Left cardiac atrium (tissue), 4 donors: ENCODE results near the gene CAVIN4. TPM values are rescaled to one million over a fixed set of nuclear protein-coding genes. Genes with fewer than 3 reads are reported as not detected.
A peak's percentile ranks its signal among the peaks of the same experiment; 100 is the strongest.

ENCODE experiments used
- ATAC-seq, 2 donors: fragments of 200-7000 bp; cut with Tn5 transposase; one replicate each; pipeline ENCODE4 v1.9.1; 2020; ENCODE audit warnings: mild to moderate bottlenecking in 2 of 2, moderate library complexity in 2 of 2
- DNase-seq: peaks from one replicate; pipeline ENCODE4 v3.0.0-alpha.2; 2020
- intact Hi-C, 2 donors: fragments of 100-400 bp; cut with DNase I; formaldehyde crosslinking; loops; one replicate each; pipeline versions ENCODE4 v1.14.1 to v1.15.1; 2022 to 2023
- long read RNA-seq: library from polyadenylated mRNA; unstranded; transcript quantifications from one replicate; pipeline ENCODE4 v2.0.0, GENCODE V29; 2021
- total RNA-seq, 2 donors: library from RNA; stranded (reverse); fragmentation: NEBNext Ultra II Directional; extraction: Animal tissue kit (Norgen Biotek cat#: 25700); gene quantifications; one replicate each; pipeline ENCODE4 v1.2.1, GENCODE V29; 2021
- donor health status: DM: no; HTN: yes; CAD: no.
- donor health status: DM: no; HTN: yes; CAD: no; lungs with severe emphysema.
- donor health status: DM: yes; HTN: yes; CAD: no.
- donor health status: Dilated cardiomyopathy.

CAVIN4 gene
- 10 to 100 TPM; 18.6 to 38.0 TPM for total RNA-seq
- long read RNA-seq, transcript CAVIN4-201 (2 exons, 2,615 nt) = major isoform, 35 of 35 reads
- long read RNA-seq, partial matches to known transcripts = 0 of 35 reads
- long read RNA-seq, other reads (novel, unspliced or antisense) = 0 of 35 reads

DNA sequence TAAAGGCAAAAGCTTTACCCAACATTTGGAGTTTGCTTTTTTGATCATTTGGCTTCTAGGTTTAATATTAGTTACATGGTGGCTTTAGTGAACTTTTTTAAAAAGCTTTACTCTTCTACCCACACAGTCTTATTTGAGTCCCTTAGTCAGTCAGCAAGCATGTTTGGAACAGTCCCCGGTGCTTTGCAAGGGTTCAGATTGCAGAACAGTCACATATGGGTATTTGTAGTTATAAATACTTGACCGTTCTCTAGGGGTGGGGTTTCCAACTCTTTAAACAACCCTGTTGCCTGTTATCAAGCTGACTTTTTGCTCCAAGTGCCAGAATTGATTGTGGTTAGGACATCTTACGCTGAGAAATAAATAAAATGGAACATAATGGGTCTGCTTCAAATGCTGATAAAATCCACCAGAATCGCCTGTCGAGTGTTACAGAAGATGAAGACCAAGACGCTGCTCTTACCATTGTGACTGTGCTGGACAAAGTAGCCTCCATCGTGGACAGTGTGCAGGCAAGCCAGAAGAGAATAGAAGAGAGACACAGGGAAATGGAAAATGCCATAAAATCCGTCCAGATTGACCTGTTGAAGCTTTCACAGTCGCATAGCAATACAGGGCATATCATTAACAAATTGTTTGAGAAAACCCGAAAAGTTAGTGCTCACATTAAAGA lies at the start of gene CAVIN4:
TSS of gene CAVIN4 (plus strand) at position 304 of the 673 bp plus-strand sequence. CDS start at position 369, 65 bp downstream.
- intact Hi-C loops = loop anchor here in 1 of 2 donors (10.0 kb wide), 1 partner anchor 63 kb away; no protein-coding TSS in a partner anchor
- DNase-seq (no peak), ATAC-seq (peak; percentile 76 to 83)

DNA sequence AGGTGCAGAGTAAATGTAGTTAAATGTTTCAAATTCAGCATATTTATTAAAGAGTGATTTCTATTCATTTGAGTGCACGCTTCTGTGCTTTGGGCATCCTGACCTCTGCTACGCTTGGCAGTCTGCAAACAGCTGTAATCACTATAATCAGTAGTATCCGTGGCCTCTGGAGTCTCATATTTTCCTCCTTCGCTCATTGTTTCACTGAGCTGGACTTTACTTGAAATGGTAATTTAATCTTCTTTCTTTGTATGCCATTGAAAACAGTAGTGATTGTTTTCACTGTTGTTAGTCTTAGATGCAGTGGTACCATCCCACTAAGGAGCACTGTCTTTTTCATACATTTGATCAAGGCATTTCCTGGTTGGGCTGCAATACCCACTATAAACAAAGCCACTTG lies 43.5 kb upstream of the CAVIN4 start:
- DNase-seq = no peak
- intact Hi-C loops = no loop called here

DNA sequence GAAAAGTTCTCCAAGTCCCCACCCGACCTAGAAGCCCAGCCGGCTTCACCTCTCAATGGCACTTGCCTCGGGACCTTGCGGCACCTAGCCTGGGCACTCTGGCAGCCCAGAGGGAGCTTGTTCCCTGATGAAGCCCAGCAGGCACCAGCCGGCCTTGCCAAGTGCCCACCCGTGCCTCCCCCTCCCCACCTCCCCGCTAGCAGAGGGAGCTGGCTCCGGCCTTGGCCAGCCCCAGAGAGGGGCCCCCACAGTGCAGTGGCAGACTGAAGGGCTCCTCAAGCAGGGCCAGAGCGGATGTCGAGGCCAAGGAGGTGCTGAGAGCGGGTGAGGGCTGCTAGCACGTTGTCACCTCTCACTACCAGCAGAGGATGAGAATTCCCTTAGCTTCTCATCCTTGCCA lies 37.6 kb upstream of the CAVIN4 start:
- intact Hi-C loops = no loop called here
- DNase-seq = no peak
- ATAC-seq = no peak

More for the DNA sequence above, 43.5 kb upstream of the CAVIN4 start:
- no peak for ATAC-seq

DNA sequence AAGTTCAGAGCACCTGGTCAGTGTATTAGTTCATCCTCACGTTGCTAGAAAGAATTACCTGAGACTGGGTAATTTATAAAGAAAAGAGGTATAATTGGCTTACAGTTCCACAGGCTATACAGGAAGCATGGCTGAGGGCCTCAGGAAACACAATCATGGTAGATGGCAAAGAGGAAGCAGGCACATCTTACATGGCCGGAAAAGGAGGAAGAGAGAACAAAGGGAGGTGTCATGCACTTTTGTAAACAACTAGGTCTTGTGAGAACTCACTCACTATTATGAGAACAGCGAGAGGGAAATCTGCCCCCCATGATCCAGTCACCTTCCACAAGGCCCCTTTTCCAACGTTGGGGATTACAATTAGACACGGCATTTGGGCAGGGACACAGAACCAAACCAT lies 28.8 kb upstream of the CAVIN4 start:
- intact Hi-C loops = no loop called here
- DNase-seq = no peak
- ATAC-seq = no peak

- DNase-seq (no peak), ATAC-seq (no peak)
- intact Hi-C loops = no loop called here
Measured at GRCh38 chr9:100554935-100555401, 22.9 kb upstream of the CAVIN4 start.

- no peak for DNase-seq
- ATAC-seq = no peak
- intact Hi-C loops = no loop called here
Measured at GRCh38 chr9:100555471-100555870, 22.4 kb upstream of the CAVIN4 start.

DNA sequence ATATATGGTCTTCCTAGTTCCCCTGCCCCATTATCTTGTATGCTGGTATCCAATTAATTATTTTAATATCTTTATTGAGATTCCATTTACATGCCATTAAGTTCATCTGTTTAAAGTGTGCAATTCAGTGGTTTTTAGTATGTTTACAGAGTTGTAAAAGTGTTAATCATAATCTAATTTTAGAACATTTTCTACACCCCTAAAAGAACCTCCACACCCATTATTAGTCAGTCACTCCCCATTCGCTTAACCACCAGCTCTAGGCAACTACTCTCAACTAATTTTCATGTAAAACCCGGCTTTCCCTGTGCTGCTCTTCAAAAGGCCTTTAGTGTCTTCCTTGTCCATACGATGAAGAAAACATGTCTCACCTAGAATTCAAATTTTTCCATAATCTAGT lies 20.8 kb upstream of the CAVIN4 start:
- intact Hi-C loops = no loop called here
- ATAC-seq = no peak
- no peak for DNase-seq

DNA sequence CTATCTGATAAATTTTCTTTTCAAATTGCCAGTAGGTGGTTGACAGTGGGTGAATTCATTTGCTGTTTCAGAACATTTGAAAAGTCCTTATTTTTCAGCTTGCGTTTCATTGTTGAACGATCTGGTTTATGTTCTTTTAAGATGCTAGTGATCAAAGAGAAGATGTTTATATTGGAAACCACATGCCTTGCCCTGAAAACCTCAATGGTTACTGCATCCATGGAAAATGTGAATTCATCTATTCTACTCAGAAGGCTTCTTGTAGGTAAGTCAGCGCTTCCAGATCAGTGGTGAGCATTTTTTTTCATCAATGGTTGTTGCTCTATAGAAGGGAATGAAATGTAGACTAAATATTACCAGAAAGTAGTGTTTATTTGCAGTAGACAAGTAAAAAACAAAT lies 16.6 kb upstream of the CAVIN4 start:
- DNase-seq (no peak), ATAC-seq (no peak)
- intact Hi-C loops = no loop called here

GRCh38 chr9:100567856-100568255 lies 10.0 kb upstream of the CAVIN4 start:
- DNase-seq = no peak
- intact Hi-C loops = no loop called here
- no peak for ATAC-seq

GRCh38 chr9:100573655-100574260 lies 4.1 kb upstream of the CAVIN4 start:
- no peak for ATAC-seq
- intact Hi-C loops = loop anchor here in 1 of 2 donors (10.0 kb wide), 1 partner anchor 59 kb away; no protein-coding TSS in a partner anchor

GRCh38 chr9:100575006-100575405 lies 2.9 kb upstream of the CAVIN4 start:
- ATAC-seq (no peak), DNase-seq (no peak)
- intact Hi-C loops = loop anchor here in 1 of 2 donors (10.0 kb wide), 1 partner anchor 60 kb away; no protein-coding TSS in a partner anchor

More at GRCh38 chr9:100573655-100574260, 4.1 kb upstream of the CAVIN4 start:
- no peak for DNase-seq

DNA sequence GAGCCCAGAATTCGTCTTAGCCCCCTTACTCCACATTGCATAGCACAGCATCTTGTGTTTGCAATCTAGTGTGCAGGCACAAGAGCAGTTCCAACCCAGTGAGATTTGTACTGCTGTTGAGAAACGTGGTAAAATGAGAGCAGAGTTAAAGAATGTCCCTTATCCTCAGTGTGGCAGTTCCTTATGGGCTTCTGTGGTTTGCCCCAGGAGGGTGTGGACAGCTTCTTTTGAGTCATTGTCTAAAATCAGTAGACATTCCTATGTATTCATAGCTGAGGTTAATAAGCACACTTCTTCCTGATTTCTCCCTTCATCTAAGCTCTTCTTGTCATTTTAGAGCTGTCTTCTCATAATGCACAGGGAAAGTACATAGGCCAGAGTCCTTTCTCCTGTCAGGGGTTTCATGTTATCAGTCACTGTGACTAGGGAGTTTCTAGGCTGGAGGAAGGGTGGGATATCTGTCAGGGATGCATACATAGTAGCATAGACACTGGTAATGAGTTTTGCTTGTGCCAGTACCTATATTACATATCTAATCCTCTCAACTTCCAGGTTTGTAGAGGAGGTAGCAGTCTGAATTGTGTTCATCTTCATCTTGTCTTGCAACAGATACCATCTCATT lies 2.0 kb upstream of the CAVIN4 start:
- DNase-seq (no peak), ATAC-seq (no peak)
- intact Hi-C loops = loop anchor here in 1 of 2 donors (10.0 kb wide), 1 partner anchor 61 kb away; no protein-coding TSS in a partner anchor

GRCh38 chr9:100578610-100579009 lies 731 bp downstream of the CAVIN4 start:
- ATAC-seq = no peak
- DNase-seq = no peak
- intact Hi-C loops = loop anchor here in 1 of 2 donors (10.0 kb wide), 1 partner anchor 64 kb away; no protein-coding TSS in a partner anchor

- DNase-seq (no peak), ATAC-seq (peak; percentile 55 to 63)
- intact Hi-C loops = loop anchor here in 1 of 2 donors (10.0 kb wide), 1 partner anchor 65 kb away; no protein-coding TSS in a partner anchor
Measured at GRCh38 chr9:100579665-100580064, 1.8 kb downstream of the CAVIN4 start.

DNA sequence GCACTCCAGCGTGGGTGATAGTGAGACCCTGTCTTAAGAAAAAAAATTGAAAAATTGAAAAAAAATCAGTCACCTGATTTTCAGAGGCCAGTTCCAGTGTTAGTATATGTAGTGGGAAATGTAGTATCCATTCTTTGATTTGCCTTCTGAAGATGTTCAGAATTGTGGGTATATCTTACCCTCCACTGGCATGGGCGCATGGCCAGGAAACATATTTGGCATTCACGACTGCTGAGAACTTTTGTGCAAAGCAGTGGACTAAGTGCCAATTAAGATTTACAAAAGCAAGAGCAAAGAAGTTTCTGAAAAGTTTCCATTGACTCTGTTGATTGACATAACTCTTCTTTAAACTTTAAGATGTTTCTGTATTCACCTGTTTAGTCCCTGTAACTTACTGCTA lies 2.4 kb downstream of the CAVIN4 start:
- intact Hi-C loops = no loop called here
- ATAC-seq = no peak
- DNase-seq = peak; percentile 22

- ATAC-seq (peak in 1 of 2 donors; percentile 23), DNase-seq (no peak)
- intact Hi-C loops = no loop called here
Measured at GRCh38 chr9:100581081-100581480, 3.2 kb downstream of the CAVIN4 start.

DNA sequence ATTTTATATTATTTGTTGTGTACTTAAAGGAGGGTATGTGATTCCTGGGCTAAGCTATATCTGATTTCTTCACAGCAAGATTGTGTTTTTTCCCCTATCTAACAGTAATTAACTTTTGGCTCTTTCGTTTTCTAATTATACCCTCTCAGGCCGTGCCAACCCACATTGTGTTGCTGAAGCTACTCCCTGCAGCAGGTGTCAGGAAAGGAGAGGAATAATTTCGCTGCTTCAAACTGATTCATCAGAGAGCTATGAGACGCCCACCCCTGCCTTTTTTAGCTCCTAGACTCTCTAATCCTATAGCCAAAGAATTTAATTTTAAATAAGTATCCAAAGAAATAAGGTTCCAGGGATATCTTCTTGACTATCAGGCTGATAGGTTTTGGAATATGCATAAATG lies 3.8 kb downstream of the CAVIN4 start:
- ATAC-seq = peak; percentile 54 to 67

DNA sequence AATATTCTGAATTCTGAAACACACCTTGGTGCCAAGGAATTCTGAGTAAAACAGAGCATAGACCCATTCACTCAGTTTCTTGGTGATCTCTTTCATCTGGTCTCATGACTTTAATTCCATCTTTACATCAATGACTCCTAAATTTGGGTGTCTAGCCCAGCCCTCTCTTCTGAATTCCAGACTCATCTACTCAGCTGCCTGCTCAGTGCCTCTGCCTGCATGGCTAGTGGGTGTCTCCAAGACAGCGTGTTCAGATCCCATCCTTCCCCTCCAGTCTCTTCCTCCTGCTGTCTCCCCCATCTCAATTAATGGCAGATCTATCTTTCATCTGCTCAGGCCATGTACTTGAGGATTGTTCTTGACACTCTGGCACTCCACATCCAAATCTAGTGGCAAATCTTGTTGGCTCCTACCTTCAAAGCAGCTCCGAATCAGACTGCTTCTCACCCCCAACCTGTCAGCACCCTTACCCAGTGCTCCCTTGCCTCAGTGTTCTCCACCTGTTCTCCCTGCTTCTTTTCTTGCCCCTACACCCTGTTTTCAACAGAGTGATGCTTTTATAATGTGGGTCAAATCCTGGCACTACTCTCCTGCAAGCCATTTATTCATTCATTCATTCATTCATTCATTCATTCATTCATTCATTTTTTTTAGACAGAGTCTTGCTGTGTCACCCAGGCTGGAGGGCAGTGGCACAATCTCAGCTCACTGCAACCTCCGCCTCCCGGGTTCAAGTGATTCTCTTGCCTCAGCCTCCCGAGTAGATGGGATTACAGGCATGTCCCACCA lies 5.3 kb downstream of the CAVIN4 start:
- ATAC-seq (peak in 1 of 2 donors; percentile 41), DNase-seq (no peak)
- intact Hi-C loops = no loop called here

More for the DNA sequence above, 3.8 kb downstream of the CAVIN4 start:
- intact Hi-C loops = no loop called here
- no peak for DNase-seq

GRCh38 chr9:100584951-100585350 lies 7.1 kb downstream of the CAVIN4 start:
- intact Hi-C loops = no loop called here
- DNase-seq = no peak
- no peak for ATAC-seq
